OCI-LY1 (cell line): ENCODE results near the gene PIGQ.

ENCODE experiments used
- H2AFZ ChIP-seq: fragments of 200-600 bp; sonication (generic), shearing (Covaris generic); 2 replicates; pipeline ENCODE4 v1.6.0; 2014; ENCODE audit warnings: antibody characterized with exemption, mild to moderate bottlenecking, low read length
- H3F3A ChIP-seq: fragments of 200-600 bp; sonication (generic), shearing (Covaris generic); 2 replicates; pipeline ENCODE4 v1.6.0; 2014; ENCODE audit warnings: mild to moderate bottlenecking, antibody characterized with exemption, low read length, moderate library complexity; ENCODE audit not compliant: insufficient read depth
- H3K27ac ChIP-seq: fragments of 200-600 bp; sonication (generic); 2 replicates; pipeline ENCODE4 v1.5.1; 2014; ENCODE audit warnings: low read length, mixed run types, mild to moderate bottlenecking, low read depth; ENCODE audit not compliant: poor library complexity, severe bottlenecking
- H3K27me3 ChIP-seq: fragments of 200-600 bp; sonication (generic); 2 replicates; pipeline ENCODE4 v1.6.0; 2014; ENCODE audit warnings: antibody characterized with exemption, mild to moderate bottlenecking, low read length, moderate library complexity; ENCODE audit not compliant: insufficient read depth
- H3K36me3 ChIP-seq: fragments of 200-600 bp; sonication (generic); 2 replicates; pipeline ENCODE4 v1.6.1; 2014; ENCODE audit warnings: mild to moderate bottlenecking, antibody characterized with exemption, low read length, moderate library complexity, mixed read lengths; ENCODE audit not compliant: insufficient read depth
- H3K4me1 ChIP-seq: fragments of 200-600 bp; sonication (generic); 2 replicates; pipeline ENCODE4 v1.5.1; 2014; ENCODE audit warnings: mild to moderate bottlenecking, low read length, moderate library complexity; ENCODE audit not compliant: insufficient read depth, severe bottlenecking
- H3K4me2 ChIP-seq: fragments of 200-600 bp; sonication (generic), shearing (Covaris generic); 2 replicates; pipeline ENCODE4 v1.6.1; 2014; ENCODE audit warnings: low read length
- H3K4me3 ChIP-seq: fragments of 200-600 bp; sonication (generic); 2 replicates; pipeline ENCODE4 v1.5.1; 2014; ENCODE audit warnings: low read length, low read depth, mild to moderate bottlenecking, mixed read lengths; ENCODE audit not compliant: poor library complexity, severe bottlenecking
- H3K79me2 ChIP-seq: fragments of 200-600 bp; shearing (Covaris generic); 2 replicates; pipeline ENCODE4 v1.6.1; 2016; ENCODE audit warnings: mixed run types, low read length, mixed read lengths; ENCODE audit not compliant: insufficient read depth
- H3K9ac ChIP-seq: fragments of 200-600 bp; sonication (generic), shearing (Covaris generic); 2 replicates; pipeline ENCODE4 v1.6.1; 2014; ENCODE audit warnings: mild to moderate bottlenecking, low read length, mixed read lengths
- H3K9me2 ChIP-seq: fragments of 200-600 bp; sonication (generic), shearing (Covaris generic); 2 replicates; pipeline ENCODE4 v1.6.1; 2014; ENCODE audit warnings: low read depth, mild to moderate bottlenecking, low read length, mixed read lengths
- H3K9me3 ChIP-seq: fragments of 200-600 bp; shearing (Covaris generic); 2 replicates; pipeline ENCODE4 v1.6.1; 2014; ENCODE audit warnings: low read length, mixed read lengths
- H4K20me1 ChIP-seq: fragments of 200-600 bp; sonication (generic), shearing (Covaris generic); 2 replicates; pipeline ENCODE4 v1.6.0; 2016; ENCODE audit warnings: mild to moderate bottlenecking, low read length; ENCODE audit not compliant: insufficient read depth
- EZH2 ChIP-seq: fragments of 200-600 bp; sonication (generic), shearing (Covaris generic); IDR thresholded peaks from 2 replicates; pipeline ENCODE4 v1.8.0; 2017; ENCODE audit warnings: borderline replicate concordance, mixed run types, mild to moderate bottlenecking, antibody characterized with exemption, low read length, moderate library complexity, mixed read lengths
- TF ChIP-seq, protein P1 (sequence below): fragments of 200-600 bp; sonication (generic), shearing (Covaris generic); IDR thresholded peaks from 2 replicates; pipeline ENCODE4 v1.5.1; 2017; ENCODE audit warnings: mild to moderate bottlenecking, antibody characterized with exemption, low read length, moderate library complexity, mixed read lengths

PIGQ gene

DNA sequence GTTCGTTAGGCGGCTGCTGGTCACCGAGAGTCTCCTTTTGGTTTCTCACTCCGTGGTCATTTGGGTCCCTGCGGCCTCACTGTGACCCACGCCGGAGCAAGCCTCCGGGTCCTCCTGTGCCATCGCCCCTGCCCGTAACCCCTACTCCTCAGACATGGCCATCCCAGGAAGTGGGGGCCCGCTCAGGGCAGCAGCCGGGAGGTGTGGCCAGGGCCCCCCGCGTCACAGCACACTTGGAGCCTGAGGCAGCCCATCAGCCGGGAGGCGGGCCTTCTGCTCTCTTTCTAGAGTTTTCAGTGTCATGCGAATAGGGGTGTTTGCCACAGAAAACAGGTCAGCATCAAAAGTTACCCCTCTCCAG lies 53.1 kb downstream of the PIGQ start:
- peaks cover 14% of the 10 kb centered on the region for H3K4me1 ChIP-seq
- no peaks in the 10 kb centered on the region for H3K9me3 ChIP-seq
- H3K9me2 ChIP-seq = no peaks in the 10 kb centered on the region
- H3F3A ChIP-seq = no peaks in the 10 kb centered on the region
- TF ChIP-seq, protein P1, sequence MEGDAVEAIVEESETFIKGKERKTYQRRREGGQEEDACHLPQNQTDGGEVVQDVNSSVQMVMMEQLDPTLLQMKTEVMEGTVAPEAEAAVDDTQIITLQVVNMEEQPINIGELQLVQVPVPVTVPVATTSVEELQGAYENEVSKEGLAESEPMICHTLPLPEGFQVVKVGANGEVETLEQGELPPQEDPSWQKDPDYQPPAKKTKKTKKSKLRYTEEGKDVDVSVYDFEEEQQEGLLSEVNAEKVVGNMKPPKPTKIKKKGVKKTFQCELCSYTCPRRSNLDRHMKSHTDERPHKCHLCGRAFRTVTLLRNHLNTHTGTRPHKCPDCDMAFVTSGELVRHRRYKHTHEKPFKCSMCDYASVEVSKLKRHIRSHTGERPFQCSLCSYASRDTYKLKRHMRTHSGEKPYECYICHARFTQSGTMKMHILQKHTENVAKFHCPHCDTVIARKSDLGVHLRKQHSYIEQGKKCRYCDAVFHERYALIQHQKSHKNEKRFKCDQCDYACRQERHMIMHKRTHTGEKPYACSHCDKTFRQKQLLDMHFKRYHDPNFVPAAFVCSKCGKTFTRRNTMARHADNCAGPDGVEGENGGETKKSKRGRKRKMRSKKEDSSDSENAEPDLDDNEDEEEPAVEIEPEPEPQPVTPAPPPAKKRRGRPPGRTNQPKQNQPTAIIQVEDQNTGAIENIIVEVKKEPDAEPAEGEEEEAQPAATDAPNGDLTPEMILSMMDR = no peak
- TF ChIP-seq EZH2 = no peak
- H3K27me3 ChIP-seq = no peaks in the 10 kb centered on the region
- H4K20me1 ChIP-seq = no peaks in the 10 kb centered on the region
- no peaks in the 10 kb centered on the region for H3K79me2 ChIP-seq
- no peak overlapping the region for H3K4me3 ChIP-seq
- H3K36me3 ChIP-seq = no peaks in the 10 kb centered on the region
- no peak overlapping the region for H3K27ac ChIP-seq
- no peak overlapping the region for H3K4me2 ChIP-seq
- no peak overlapping the region for H3K9ac ChIP-seq
- no peak overlapping the region for H2AFZ ChIP-seq

DNA sequence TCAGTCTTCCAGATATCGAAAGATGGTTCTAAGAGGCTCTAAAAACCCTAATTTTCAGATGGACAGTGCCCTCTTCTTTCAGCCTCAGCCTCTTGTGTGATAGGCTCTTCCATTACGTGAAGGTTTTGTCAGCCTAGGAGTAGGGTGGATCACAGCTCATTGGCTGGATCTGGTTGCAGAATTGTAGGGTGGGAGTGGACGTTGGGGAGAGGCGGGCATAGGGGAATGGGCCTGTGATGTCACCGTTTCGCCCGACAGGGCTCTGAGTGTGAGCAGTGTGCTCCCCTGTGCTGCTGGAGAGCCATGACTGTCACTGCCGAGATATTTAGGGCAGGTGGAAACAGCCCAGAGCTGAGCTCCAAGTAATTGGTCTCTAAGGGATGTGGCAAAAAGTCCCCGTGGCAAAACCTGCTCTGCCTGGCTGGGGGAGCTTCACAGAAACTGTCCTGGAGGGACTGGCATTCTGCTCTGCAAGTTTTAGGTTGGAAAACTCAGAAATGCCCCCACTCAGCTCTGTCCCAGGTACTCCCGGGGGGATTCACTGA lies 54.8 kb downstream of the PIGQ start:
- Histone ChIP-seq H3K27ac (no peak overlapping the region), H3K36me3 (no peaks in the 10 kb centered on the region), H3K4me1 (peaks cover 14% of the 10 kb centered on the region), H3K9ac (no peak overlapping the region), H3K4me2 (no peak overlapping the region), H2AFZ (no peak overlapping the region), H4K20me1 (no peaks in the 10 kb centered on the region), H3K9me2 (no peaks in the 10 kb centered on the region), H3K9me3 (no peaks in the 10 kb centered on the region), H3K27me3 (no peaks in the 10 kb centered on the region), H3K4me3 (no peak overlapping the region), H3F3A (no peaks in the 10 kb centered on the region), H3K79me2 (no peaks in the 10 kb centered on the region)
- TF ChIP-seq, protein P1 = no peak
- no peak for TF ChIP-seq EZH2

DNA sequence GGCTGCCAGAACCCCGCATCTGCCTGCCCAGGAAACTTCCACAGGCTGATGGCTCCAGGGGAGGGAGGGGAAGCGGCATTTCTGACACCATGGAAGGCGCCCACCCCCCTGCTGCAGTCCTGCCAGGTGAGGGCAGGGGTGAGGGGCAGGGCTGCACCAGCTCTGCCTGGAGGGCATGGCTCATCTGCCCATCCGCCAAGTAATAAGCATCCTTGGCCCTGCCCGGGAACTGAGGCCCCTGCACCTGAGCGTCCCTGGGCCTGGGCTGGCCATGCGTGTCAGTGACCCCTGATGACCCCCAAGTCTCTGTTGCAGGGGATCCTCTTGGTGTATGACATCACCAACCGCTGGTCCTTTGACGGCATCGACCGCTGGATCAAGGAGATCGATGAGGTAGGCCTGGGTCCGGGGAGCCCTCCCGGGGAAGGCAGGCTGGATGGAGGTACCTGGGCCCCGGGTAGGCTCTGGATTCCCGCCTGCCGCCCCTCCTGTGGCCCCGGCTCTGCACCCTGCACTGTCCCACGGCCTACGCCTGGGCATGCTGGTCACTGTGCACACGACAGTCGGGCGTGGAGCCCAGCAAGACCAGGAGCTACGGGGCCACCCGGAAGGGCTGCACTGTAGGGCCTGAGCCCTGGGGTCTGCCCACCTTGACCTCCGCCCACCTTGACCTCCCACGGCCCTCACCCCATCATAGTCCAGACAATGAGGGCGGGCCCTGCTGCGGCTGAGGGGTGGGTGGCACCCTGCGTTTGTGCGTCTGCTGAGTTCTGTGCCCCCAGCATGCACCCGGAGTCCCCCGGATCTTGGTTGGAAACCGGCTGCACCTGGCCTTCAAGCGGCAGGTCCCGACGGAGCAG lies 55.6 kb downstream of the PIGQ start:
- Histone ChIP-seq H3K4me1 (peaks cover 14% of the 10 kb centered on the region), H2AFZ (no peak overlapping the region), H3K9me3 (no peaks in the 10 kb centered on the region), H3K27me3 (no peaks in the 10 kb centered on the region), H4K20me1 (no peaks in the 10 kb centered on the region), H3K9ac (no peak overlapping the region), H3K4me2 (no peak overlapping the region), H3K27ac (no peak overlapping the region), H3K79me2 (no peaks in the 10 kb centered on the region), H3K36me3 (no peaks in the 10 kb centered on the region), H3K4me3 (no peak overlapping the region), H3K9me2 (no peaks in the 10 kb centered on the region), H3F3A (no peaks in the 10 kb centered on the region)
- TF ChIP-seq EZH2 = no peak
- TF ChIP-seq, protein P1 = no peak
